K562 (cell line): ENCODE measurements around the gene IL1RL1.

Experiments
- E2F5 ChIP-seq: sonication (generic); formaldehyde crosslinking; IDR thresholded peaks from 2 replicates; pipeline ENCODE4 v1.8.0; 2022; ENCODE audit warnings: mild to moderate bottlenecking, missing genetic modification reagents
- ESRRA ChIP-seq: fragments of 450-650 bp; IDR thresholded peaks from 2 replicates; pipeline ENCODE4 v1.6.1; 2014; ENCODE audit warnings: low read depth, mild to moderate bottlenecking, moderate library complexity, borderline replicate concordance
- ETS2 ChIP-seq: IDR thresholded peaks from 2 replicates; pipeline ENCODE4 v1.6.1; 2016; ENCODE audit warnings: borderline replicate concordance, missing genetic modification characterization, mild to moderate bottlenecking, moderate library complexity, missing compliant biosample characterization; ENCODE audit not compliant: poor library complexity, severe bottlenecking
- HCFC1 ChIP-seq: IDR thresholded peaks from 2 replicates; pipeline ENCODE4 v1.6.1; 2012; ENCODE audit warnings: low read depth, low read length, improper control_type of control experiment
- KDM2B ChIP-seq: fragments of 250-450 bp; sonication (Bioruptor Pico); IDR thresholded peaks from 2 replicates; pipeline ENCODE4 v1.8.0; 2021; ENCODE audit warnings: mild to moderate bottlenecking, moderate library complexity
- RBFOX2 ChIP-seq: fragments of 200-400 bp; formaldehyde crosslinking; IDR thresholded peaks from 2 replicates; pipeline ENCODE4 v1.6.1; 2017; ENCODE audit warnings: low read depth, mild to moderate bottlenecking, low read length, moderate library complexity
- RFX5 ChIP-seq: IDR thresholded peaks from 2 replicates; pipeline ENCODE4 v1.6.1; 2011; ENCODE audit warnings: low read depth, mild to moderate bottlenecking, improper control_type of control experiment, low read length
- SOX6 ChIP-seq: fragments of 450-650 bp; IDR thresholded peaks from 2 replicates; pipeline ENCODE4 v1.6.1; 2014; ENCODE audit warnings: mild to moderate bottlenecking
- TSC22D4 ChIP-seq: fragments of 450-650 bp; IDR thresholded peaks from 2 replicates; pipeline ENCODE4 v1.6.1; 2016; ENCODE audit warnings: missing genetic modification characterization, missing biosample characterization, control low read depth
- ZFP36 ChIP-seq: fragments of 150-350 bp; IDR thresholded peaks from 2 replicates; pipeline ENCODE4 v1.6.1; 2018; ENCODE audit warnings: low read length, low read depth; ENCODE audit not compliant: partially characterized antibody
- ZNF121 ChIP-seq: sonication (generic); formaldehyde crosslinking; conservative IDR thresholded peaks from 2 replicates; pipeline ENCODE4 v1.8.0; 2022; ENCODE audit warnings: missing genetic modification reagents

GRCh38 chr2:102285368-102285767 is 26.0 kb upstream of the IL1RL1 start:
- TF ChIP-seq E2F5 (CRISPR knock-in tag) (no peak), TSC22D4 (tag) (no peak), KDM2B (no peak), ZFP36 (no peak), RBFOX2 (no peak), ZNF121 (CRISPR knock-in tag) (no peak), SOX6 (no peak), ETS2 (tag) (no peak), ESRRA (no peak), HCFC1 (no peak), RFX5 (no peak)
